AG04450 (cell line): ENCODE data around the gene KRTAP10-6. TPM values are rescaled to one million over a fixed set of nuclear protein-coding genes. Genes with fewer than 3 reads are reported as not detected.

Experiments used
- CTCF ChIA-PET: fragments of 300-600, 350-600 bp; formaldehyde crosslinking; extraction: SDS; loops from one replicate; lab custom pipeline; 2022; ENCODE audit warnings: antibody characterized with exemption, inconsistent platforms; lab: Charles Lee
- POLR2A ChIA-PET: fragments of 350-600 bp; formaldehyde crosslinking; extraction: SDS; loops from one replicate; lab custom pipeline; 2021; ENCODE audit warnings: antibody characterized with exemption, inconsistent platforms; lab: Yijun Ruan, JAX
- DNase-seq: peaks from one replicate; pipeline ENCODE4 v3.0.0-alpha.2; 2011; ENCODE audit warnings: low read depth, low spot score
- H3K27ac ChIP-seq: one replicate; pipeline ENCODE4 v1.5.1; 2012; ENCODE audit warnings: low read depth, low read length, control low read depth
- H3K27me3 ChIP-seq: one replicate; pipeline ENCODE4 v1.6.0; 2012; ENCODE audit warnings: low read length; ENCODE audit not compliant: control insufficient read depth, insufficient read depth
- H3K4me3 ChIP-seq: 2 replicates; pipeline ENCODE4 v1.5.1; 2011; ENCODE audit warnings: mild to moderate bottlenecking, low read depth, low read length, control low read depth
- H3K9me3 ChIP-seq: 2 replicates; pipeline ENCODE4 v1.5.1; 2012; ENCODE audit warnings: low read length; ENCODE audit not compliant: control insufficient read depth, insufficient read depth
- CTCF ChIP-seq: IDR thresholded peaks from 2 replicates; pipeline ENCODE4 v1.5.1; 2011; ENCODE audit warnings: low read depth, low read length, control low read depth, inconsistent platforms
- polyA plus RNA-seq: library from polyadenylated mRNA; depleted of rRNA; stranded (reverse); fragments of >200 nt; gene quantifications from 2 replicates; pipeline ENCODE4 v1.2.3, GENCODE V29; 2011

Gene KRTAP10-6
- polyA plus RNA-seq, 1 experiment: not detected

- POLR2A ChIA-PET: no interaction called here
- CTCF ChIA-PET: no interaction called here
- Histone ChIP-seq H3K27ac (no peak within 1 kb of the TSS), H3K9me3 (peaks cover 9% of the 10 kb centered on the region; the same call in 1 of the 2 replicates), H3K27me3 (peaks cover 1% of the 10 kb centered on the region), H3K4me3 (no peak within 1 kb of the TSS)
- TF ChIP-seq CTCF: no peak
- no peak for DNase-seq
These were observed 44.9 kb upstream of the KRTAP10-6 start, which contains the start of gene KRTAP10-10 for GRCh38 chr21:44637018-44637850. TSS of gene KRTAP10-10 (plus strand) at chr21:44637356. CDS start at chr21:44637418, 62 bp downstream.

GRCh38 chr21:44636209-44637017 is 44.1 kb upstream of the KRTAP10-6 start:
- CTCF ChIA-PET: no interaction called here
- Histone ChIP-seq H3K9me3 (peaks cover 9% of the 10 kb centered on the region; the same call in 1 of the 2 replicates), H3K27ac (no peak overlapping the region), H3K4me3 (no peak overlapping the region), H3K27me3 (peaks cover 2% of the 10 kb centered on the region)
- DNase-seq: no peak
- TF ChIP-seq CTCF: no peak
- POLR2A ChIA-PET: no interaction called here

GRCh38 chr21:44632067-44632466 is 39.8 kb upstream of the KRTAP10-6 start:
- Histone ChIP-seq H3K4me3 (no peak overlapping the region), H3K27me3 (peaks cover 2% of the 10 kb centered on the region), H3K27ac (no peak overlapping the region), H3K9me3 (peaks cover 28% of the 10 kb centered on the region; the same call in 1 of the 2 replicates)
- TF ChIP-seq CTCF: no peak
- no peak for DNase-seq
- CTCF ChIA-PET: no interaction called here
- POLR2A ChIA-PET: no interaction called here

GRCh38 chr21:44630440-44630839 is 38.1 kb upstream of the KRTAP10-6 start:
- ChIA-PET POLR2A (no interaction called here), CTCF (no interaction called here)
- TF ChIP-seq CTCF: no peak
- Histone ChIP-seq H3K27ac (no peak overlapping the region), H3K4me3 (no peak overlapping the region), H3K27me3 (peaks cover 2% of the 10 kb centered on the region), H3K9me3 (peaks cover 42% of the 10 kb centered on the region)
- no peak for DNase-seq
